Left lung (tissue), 10 donors: ENCODE results near the gene ZCCHC7. TPM values are rescaled to one million over a fixed set of nuclear protein-coding genes. Genes with fewer than 3 reads are reported as not detected.

Experiments used
- ATAC-seq: fragments of 200-7000 bp; cut with Tn5 transposase; one replicate; pipeline ENCODE4 v1.9.1; 2020; ENCODE audit warnings: moderate library complexity
- DNase-seq, 4 donors: peaks; one replicate each; pipeline ENCODE4 v3.0.0-alpha.2; 2013 to 2020
- H3K27ac ChIP-seq, 2 donors: fragments of 200-600 bp; sonication (generic) in 1 of 2; one replicate each; pipeline versions ENCODE4 v1.5.0 to v1.8.0; 2020 to 2021
- H3K27me3 ChIP-seq, 2 donors: fragments of 200-600 bp; sonication (generic) in 1 of 2; one replicate each; pipeline versions ENCODE4 v1.5.0 to v1.8.0; 2020 to 2021
- H3K36me3 ChIP-seq, 2 donors: fragments of 200-600 bp; sonication (generic) in 1 of 2; one replicate each; pipeline versions ENCODE4 v1.5.0 to v1.8.0; 2020 to 2021
- H3K4me1 ChIP-seq, 2 donors: fragments of 200-600 bp; one replicate each; pipeline ENCODE4 v1.8.0; 2021
- H3K4me3 ChIP-seq, 2 donors: fragments of 200-600 bp; sonication (generic) in 1 of 2; one replicate each; pipeline versions ENCODE4 v1.5.0 to v1.8.0; 2020 to 2021; ENCODE audit warnings: mild to moderate bottlenecking in 1 of 2
- H3K9me3 ChIP-seq, 2 donors: fragments of 200-600 bp; sonication (generic) in 1 of 2; one replicate each; pipeline versions ENCODE4 v1.5.0 to v1.8.0; 2020 to 2021
- intact Hi-C, 2 donors: fragments of 100-400 bp; cut with DNase I; formaldehyde crosslinking; loops; one replicate each; pipeline versions ENCODE4 v1.11.2 to v1.14.2; 2022
- polyA plus RNA-seq, 6 donors: library from polyadenylated mRNA; unstranded; fragments of 120-200 nt; gene quantifications; one replicate each; pipeline ENCODE4 v1.2.1, GENCODE V29; 2013; ENCODE audit not compliant: insufficient read length in 6 of 6
- total RNA-seq, 2 donors: library from RNA; stranded (reverse); fragmentation: NEBNext Ultra II Directional; extraction: Animal tissue kit (Norgen Biotek cat#: 25700); gene quantifications; one replicate each; pipeline ENCODE4 v1.2.1, GENCODE V29; 2021
- TF ChIP-seq, protein P1 (sequence below), 2 donors: fragments of 200-600 bp; sonication (generic) in 1 of 2; IDR thresholded peaks; one replicate each; pipeline versions ENCODE4 v1.5.0 to v1.8.0; 2021; ENCODE audit warnings: antibody characterized with exemption in 2 of 2
- donor health status: DM: no; HTN: yes; CAD: no.
- donor health status: DM: no; HTN: no; CAD: no.

ZCCHC7 gene
- total and polyA plus RNA-seq, 8 donors: 16.0 to 26.0 (median 22.6) TPM

DNA sequence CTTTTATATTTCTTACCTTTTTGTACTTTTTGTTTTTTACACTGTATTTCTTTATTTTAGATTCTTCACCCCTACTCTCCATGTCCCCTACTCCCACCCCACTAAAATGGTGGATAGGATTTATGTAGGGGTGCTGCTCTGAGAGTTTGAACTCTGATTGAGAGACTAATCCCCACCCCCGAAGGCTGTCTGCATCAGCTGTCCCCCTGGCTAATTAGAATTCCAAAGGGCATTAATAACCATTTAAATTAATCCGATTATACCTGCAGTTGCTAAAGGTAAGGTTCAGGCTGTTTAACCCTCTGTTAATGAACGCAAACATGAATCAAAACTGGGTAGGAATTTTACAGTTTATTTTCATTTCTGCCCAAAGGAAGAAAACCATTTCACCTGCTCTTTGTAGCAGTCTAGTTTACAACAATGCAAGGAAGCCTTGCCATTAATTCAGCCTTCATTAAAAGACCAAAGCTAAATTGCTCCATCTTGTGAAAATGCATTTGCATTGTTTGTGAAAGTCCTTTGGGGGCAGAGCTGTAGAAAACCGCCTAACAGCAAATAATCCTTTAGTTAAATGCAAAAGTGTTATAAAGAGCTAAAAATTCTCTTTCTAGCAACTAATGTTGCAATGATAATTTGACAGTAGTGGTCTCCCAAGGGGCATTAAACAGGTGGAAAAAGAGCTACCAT is 71.2 kb downstream of the ZCCHC7 start:
- Histone ChIP-seq H3K27me3 (no peaks in the 10 kb centered on the region), H3K9me3 (no peaks in the 10 kb centered on the region), H3K4me1 (peaks cover 0 to under 1% of the 10 kb centered on the region in 2 donors), H3K4me3 (no peak overlapping the region), H3K36me3 (peaks cover 0 to 14% of the 10 kb centered on the region in 2 donors), H3K27ac (no peak overlapping the region)
- ATAC-seq: no peak
- no peak for DNase-seq
- intact Hi-C loops: no loop called here
- TF ChIP-seq, protein P1, sequence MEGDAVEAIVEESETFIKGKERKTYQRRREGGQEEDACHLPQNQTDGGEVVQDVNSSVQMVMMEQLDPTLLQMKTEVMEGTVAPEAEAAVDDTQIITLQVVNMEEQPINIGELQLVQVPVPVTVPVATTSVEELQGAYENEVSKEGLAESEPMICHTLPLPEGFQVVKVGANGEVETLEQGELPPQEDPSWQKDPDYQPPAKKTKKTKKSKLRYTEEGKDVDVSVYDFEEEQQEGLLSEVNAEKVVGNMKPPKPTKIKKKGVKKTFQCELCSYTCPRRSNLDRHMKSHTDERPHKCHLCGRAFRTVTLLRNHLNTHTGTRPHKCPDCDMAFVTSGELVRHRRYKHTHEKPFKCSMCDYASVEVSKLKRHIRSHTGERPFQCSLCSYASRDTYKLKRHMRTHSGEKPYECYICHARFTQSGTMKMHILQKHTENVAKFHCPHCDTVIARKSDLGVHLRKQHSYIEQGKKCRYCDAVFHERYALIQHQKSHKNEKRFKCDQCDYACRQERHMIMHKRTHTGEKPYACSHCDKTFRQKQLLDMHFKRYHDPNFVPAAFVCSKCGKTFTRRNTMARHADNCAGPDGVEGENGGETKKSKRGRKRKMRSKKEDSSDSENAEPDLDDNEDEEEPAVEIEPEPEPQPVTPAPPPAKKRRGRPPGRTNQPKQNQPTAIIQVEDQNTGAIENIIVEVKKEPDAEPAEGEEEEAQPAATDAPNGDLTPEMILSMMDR (IDR thresholded peaks at IDR 0.05): no peak

- Histone ChIP-seq H3K27ac (no peak overlapping the region), H3K36me3 (peaks cover 0 to 14% of the 10 kb centered on the region in 2 donors), H3K27me3 (no peaks in the 10 kb centered on the region), H3K4me1 (peaks cover 4 to 13% of the 10 kb centered on the region in 2 donors), H3K4me3 (no peak overlapping the region), H3K9me3 (no peaks in the 10 kb centered on the region)
- ATAC-seq (no peak), DNase-seq (no peak)
- TF ChIP-seq, protein P1 (IDR thresholded peaks at IDR 0.05): no peak
- intact Hi-C loops: no loop called here
Observed at GRCh38 chr9:37192803-37193202, 72.4 kb downstream of the ZCCHC7 start.

- no peaks in the 10 kb centered on the region for H3K36me3 ChIP-seq
- ATAC-seq: peak; percentile 15
- DNase-seq: peak in 1 of 4 donors; percentile 21
- peaks cover 4 to 26% of the 10 kb centered on the region in 2 donors for H3K4me1 ChIP-seq
- intact Hi-C loops: no loop called here
- no peak overlapping the region for H3K4me3 ChIP-seq
- TF ChIP-seq, protein P1 (IDR thresholded peaks at IDR 0.05): no peak
- H3K9me3 ChIP-seq: no peaks in the 10 kb centered on the region
- peak overlapping the region in 1 of 2 donors; percentile 21 for H3K27ac ChIP-seq
- H3K27me3 ChIP-seq: no peaks in the 10 kb centered on the region
Observed at GRCh38 chr9:37197158-37198038, 77.0 kb downstream of the ZCCHC7 start.

GRCh38 chr9:37198039-37198729 is 77.8 kb downstream of the ZCCHC7 start:
- Histone ChIP-seq H3K36me3 (no peaks in the 10 kb centered on the region), H3K9me3 (no peaks in the 10 kb centered on the region), H3K4me3 (no peak overlapping the region), H3K27ac (no peak overlapping the region), H3K27me3 (no peaks in the 10 kb centered on the region), H3K4me1 (peaks cover 4 to 26% of the 10 kb centered on the region in 2 donors)
- no peak for DNase-seq
- intact Hi-C loops: no loop called here
- ATAC-seq: no peak
- TF ChIP-seq, protein P1 (IDR thresholded peaks at IDR 0.05): no peak
